Measurements from ENCODE around the gene ISLR2. TPM values are rescaled to one million over a fixed set of nuclear protein-coding genes. Genes with fewer than 3 reads are reported as not detected.
"Not testable (repeated sequence)": the region's sequence is repeated elsewhere in the genome, so short reads cannot be mapped to it uniquely, and the experiment has no call there.

The ISLR2 gene
- total and polyA plus RNA-seq, 12 donors, result 0.13 to 2.6 (median 0.48) TPM; not detected in 1

DNA sequence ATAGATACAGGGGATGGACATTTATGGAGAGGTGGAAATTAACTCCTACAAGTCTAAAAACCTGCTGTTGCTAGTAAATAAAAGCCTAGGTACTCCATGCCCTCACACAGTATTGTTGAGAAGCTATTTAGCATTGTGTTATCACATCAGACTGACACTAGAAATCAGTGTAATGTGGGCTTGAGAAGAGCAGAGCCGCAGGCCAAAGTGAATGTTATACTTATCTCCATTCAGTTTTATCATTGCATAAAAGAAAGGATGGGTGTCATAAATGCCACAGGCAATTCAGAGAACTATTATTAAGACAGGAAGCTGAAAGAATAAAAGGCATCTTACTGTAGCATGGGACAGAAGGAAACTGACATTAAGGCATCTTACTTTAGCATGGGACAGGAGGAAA is 29.4 kb downstream of the ISLR2 start:
- H3K27me3 ChIP-seq, result no peaks in the 10 kb centered on the region
- TF ChIP-seq POLR2A (IDR thresholded peaks at IDR 0.05) (no peak), CTCF (IDR thresholded peaks at IDR 0.05) (no peak)
- no peak overlapping the region for H3K27ac ChIP-seq
- no peak overlapping the region for H3K4me3 ChIP-seq
- WGBS, 4 donors, result 81 to 96% (median 91%) methylated on average over 1 of the region's 1 CpG
- no peaks in the 10 kb centered on the region for H3K36me3 ChIP-seq (replicated peaks in 1 of 2)
- peaks cover 0 to 15% of the 10 kb centered on the region in 2 donors for H3K4me1 ChIP-seq (replicated peaks in 1 of 2)
- intact Hi-C loops (cut with DNase I), result no loop called here
- no peaks in the 10 kb centered on the region for H3K9me3 ChIP-seq (replicated peaks in 1 of 3)
- no peak for DNase-seq

DNA sequence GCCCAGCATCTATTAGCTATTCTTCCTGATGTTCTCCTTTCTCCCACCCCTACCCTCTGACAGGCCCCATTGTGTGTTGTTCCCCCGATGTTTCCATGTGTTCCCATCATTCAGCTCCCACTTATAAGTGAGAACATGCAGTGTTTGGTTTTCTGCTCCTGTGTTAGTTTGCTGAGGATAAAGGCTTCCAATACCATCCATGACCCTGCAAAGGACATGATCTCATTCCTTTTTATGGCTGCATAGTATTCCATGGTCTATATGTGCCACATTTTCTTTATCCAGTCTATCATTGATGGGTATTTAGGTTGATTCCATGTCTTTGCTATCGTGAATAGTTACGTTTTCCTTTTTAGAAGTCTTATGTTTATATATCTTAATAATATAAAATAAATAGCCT is 30.0 kb downstream of the ISLR2 start:
- DNase-seq; intact Hi-C loops (cut with DNase I); H3K27me3 ChIP-seq; H3K36me3 ChIP-seq (replicated peaks in 1 of 2); H3K4me3 ChIP-seq; H3K9me3 ChIP-seq (replicated peaks in 1 of 3); H3K27ac ChIP-seq: not testable (repeated sequence)
- whole genome bisulfite sequencing, 4 donors, result 87 to 90% (median 88%) methylated on average over 3 of the region's 3 CpGs
- H3K4me1 ChIP-seq (replicated peaks in 1 of 2), result peaks cover 0 to 15% of the 10 kb centered on the region in 2 donors

DNA sequence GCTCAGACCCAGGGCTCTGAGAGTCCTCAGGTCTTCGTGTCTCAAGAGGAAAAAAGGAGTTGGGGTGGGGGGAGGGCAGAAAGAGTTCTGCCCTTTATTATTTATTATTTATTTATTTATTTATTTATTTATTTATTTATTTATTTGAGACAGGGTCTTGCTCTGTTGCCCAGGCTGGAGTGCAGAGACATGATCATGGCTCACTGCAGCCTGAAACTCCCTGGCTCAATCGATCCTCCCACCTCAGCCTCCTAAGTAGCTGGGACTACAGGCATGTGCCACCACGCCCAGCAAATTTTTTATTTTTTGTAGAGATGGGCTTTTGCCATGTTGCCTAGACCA is 31.8 kb downstream of the ISLR2 start:
- H3K4me3 ChIP-seq; DNase-seq; intact Hi-C loops (cut with DNase I); H3K9me3 ChIP-seq (replicated peaks in 1 of 3); H3K36me3 ChIP-seq (replicated peaks in 1 of 2); H3K4me1 ChIP-seq (replicated peaks in 1 of 2); H3K27me3 ChIP-seq; H3K27ac ChIP-seq: not testable (repeated sequence)
- WGBS, 4 donors, result 84 to 91% (median 85%) methylated on average over 3 of the region's 3 CpGs

DNA sequence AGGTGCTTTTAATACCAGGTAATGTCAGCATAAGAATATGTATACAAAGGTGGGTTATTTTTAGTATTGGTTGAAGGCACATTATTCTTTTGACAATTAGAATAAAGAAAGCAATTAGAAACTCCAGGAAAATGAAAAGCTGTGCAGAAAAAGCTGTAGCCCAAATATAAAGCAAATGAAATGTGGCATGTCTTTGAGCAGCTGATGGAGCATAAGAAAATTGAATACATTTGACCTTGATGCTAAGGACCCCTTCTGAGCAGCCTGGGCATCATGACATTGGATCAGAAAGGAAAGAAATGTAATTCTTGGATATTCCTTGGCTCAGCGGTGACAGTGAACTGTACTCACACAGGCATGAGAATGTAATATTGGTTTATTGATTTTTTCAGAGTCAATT is 35.1 kb downstream of the ISLR2 start:
- TF ChIP-seq POLR2A (IDR thresholded peaks at IDR 0.05) (no peak), CTCF (IDR thresholded peaks at IDR 0.05) (no peak)
- no peaks in the 10 kb centered on the region for H3K36me3 ChIP-seq (replicated peaks in 1 of 2)
- intact Hi-C loops (cut with DNase I), result no loop called here
- no peak overlapping the region for H3K27ac ChIP-seq
- H3K4me3 ChIP-seq, result no peak overlapping the region
- no peaks in the 10 kb centered on the region for H3K9me3 ChIP-seq (replicated peaks in 1 of 3)
- peaks cover 7 to 14% of the 10 kb centered on the region in 2 donors for H3K4me1 ChIP-seq (replicated peaks in 1 of 2)
- DNase-seq, result no peak
- 96 to 100% (median 98%) methylated on average over 1 of the region's 1 CpG for WGBS, 4 donors
- no peaks in the 10 kb centered on the region for H3K27me3 ChIP-seq

GRCh38 chr15:74167891-74168331 is 37.5 kb downstream of the ISLR2 start:
- H3K36me3 ChIP-seq (replicated peaks in 1 of 2), result no peaks in the 10 kb centered on the region
- H3K9me3 ChIP-seq (replicated peaks in 1 of 3), result no peaks in the 10 kb centered on the region
- TF ChIP-seq POLR2A (IDR thresholded peaks at IDR 0.05) (no peak), CTCF (IDR thresholded peaks at IDR 0.05) (no peak)
- DNase-seq, result no peak
- H3K4me1 ChIP-seq (replicated peaks in 1 of 2), result peaks cover 7 to 14% of the 10 kb centered on the region in 2 donors
- no peaks in the 10 kb centered on the region for H3K27me3 ChIP-seq
- H3K27ac ChIP-seq, result no peak overlapping the region
- intact Hi-C loops (cut with DNase I), result no loop called here
- no peak overlapping the region for H3K4me3 ChIP-seq
- WGBS, 4 donors, result 88 to 94% (median 91%) methylated on average over 4 of the region's 4 CpGs
